SK-N-SH treated with all-trans-retinoic acid at 6 μM for 48 hours (cell line): Measurements from ENCODE around the gene CEACAM21.

Experiments used
- ATAC-seq: fragments of 200-7000 bp; cut with Tn5 transposase; 3 replicates; pipeline ENCODE4 v1.9.1; 2020; ENCODE audit warnings: mild to moderate bottlenecking, moderate library complexity
- ARNTL ChIP-seq: fragments of 450-650 bp; formaldehyde crosslinking; IDR thresholded peaks from 2 replicates; pipeline ENCODE4 v1.5.0; 2020; ENCODE audit warnings: low read depth, mild to moderate bottlenecking, moderate library complexity, borderline replicate concordance
- BACH2 ChIP-seq: fragments of 250-450 bp; sonication (Bioruptor Pico); IDR thresholded peaks from 2 replicates; pipeline ENCODE4 v1.9.0; 2021; ENCODE audit warnings: mild to moderate bottlenecking, borderline replicate concordance
- CREB5 ChIP-seq: fragments of 250-450 bp; sonication (Bioruptor Pico); IDR thresholded peaks from 2 replicates; pipeline ENCODE4 v1.5.1; 2020; ENCODE audit warnings: low read depth, mild to moderate bottlenecking, moderate library complexity
- CSDC2 ChIP-seq: fragments of 250-450 bp; sonication (Bioruptor Pico); IDR thresholded peaks from 2 replicates; pipeline ENCODE4 v1.5.0; 2020; ENCODE audit warnings: mild to moderate bottlenecking, moderate library complexity
- CSRNP3 ChIP-seq: fragments of 250-450 bp; sonication (Bioruptor Pico); IDR thresholded peaks from 2 replicates; pipeline ENCODE4 v1.5.1; 2021; ENCODE audit warnings: mild to moderate bottlenecking, moderate library complexity
- ESRRG ChIP-seq: fragments of 250-450 bp; sonication (Bioruptor Pico); IDR thresholded peaks from 2 replicates; pipeline ENCODE4 v1.6.1; 2021; ENCODE audit warnings: mild to moderate bottlenecking
- GLIS3 ChIP-seq: fragments of 250-450 bp; sonication (Bioruptor Pico); IDR thresholded peaks from 2 replicates; pipeline ENCODE4 v1.5.0; 2020; ENCODE audit warnings: mild to moderate bottlenecking, moderate library complexity
- ISL1 ChIP-seq: fragments of 250-450 bp; sonication (Bioruptor Pico); IDR thresholded peaks from 2 replicates; pipeline ENCODE4 v2.1.2; 2022; ENCODE audit warnings: mild to moderate bottlenecking, moderate library complexity
- OSR1 ChIP-seq: fragments of 250-450 bp; sonication (Bioruptor Pico); IDR thresholded peaks from 2 replicates; pipeline ENCODE4 v1.8.0; 2022; ENCODE audit warnings: moderate library complexity, mild to moderate bottlenecking, inconsistent platforms
- PATZ1 ChIP-seq: fragments of 250-450 bp; sonication (Bioruptor Pico); IDR thresholded peaks from 2 replicates; pipeline ENCODE4 v1.8.0; 2020; ENCODE audit warnings: mild to moderate bottlenecking, moderate library complexity, borderline replicate concordance
- POU6F1 ChIP-seq: fragments of 250-450 bp; sonication (Bioruptor Pico); IDR thresholded peaks from 2 replicates; pipeline ENCODE4 v1.8.0; 2021; ENCODE audit warnings: low read depth, mild to moderate bottlenecking, moderate library complexity, borderline replicate concordance
- PPARA ChIP-seq: fragments of 250-450 bp; sonication (Bioruptor Pico); IDR thresholded peaks from 2 replicates; pipeline ENCODE4 v1.5.0; 2020; ENCODE audit warnings: mild to moderate bottlenecking, borderline replicate concordance
- SNAI2 ChIP-seq: fragments of 250-450 bp; sonication (Bioruptor Pico); IDR thresholded peaks from 2 replicates; pipeline ENCODE4 v1.5.0; 2020; ENCODE audit warnings: mild to moderate bottlenecking, moderate library complexity
- TCF4 ChIP-seq: fragments of 250-450 bp; sonication (Bioruptor Pico); IDR thresholded peaks from 2 replicates; pipeline ENCODE4 v1.8.0; 2021; ENCODE audit warnings: mild to moderate bottlenecking, moderate library complexity, borderline replicate concordance
- TOX ChIP-seq: fragments of 250-450 bp; sonication (Bioruptor Pico); IDR thresholded peaks from 2 replicates; pipeline ENCODE4 v1.8.0; 2021; ENCODE audit warnings: mild to moderate bottlenecking, moderate library complexity, borderline replicate concordance
- TSHZ2 ChIP-seq: fragments of 250-450 bp; sonication (Bioruptor Pico); IDR thresholded peaks from 2 replicates; pipeline ENCODE4 v1.5.0; 2020; ENCODE audit warnings: mild to moderate bottlenecking, moderate library complexity
- ZC3H10 ChIP-seq: fragments of 250-450 bp; sonication (Bioruptor Pico); IDR thresholded peaks from 2 replicates; pipeline ENCODE4 v1.5.1; 2021; ENCODE audit warnings: mild to moderate bottlenecking, moderate library complexity
- ZFP3 ChIP-seq: fragments of 250-450 bp; sonication (Bioruptor Pico); IDR thresholded peaks from 2 replicates; pipeline ENCODE4 v1.5.0; 2020; ENCODE audit warnings: mild to moderate bottlenecking, moderate library complexity
- ZFP30 ChIP-seq: fragments of 450-650 bp; formaldehyde crosslinking; IDR thresholded peaks from 2 replicates; pipeline ENCODE4 v1.5.0; 2022; ENCODE audit warnings: mild to moderate bottlenecking, moderate library complexity
- ZNF565 ChIP-seq: fragments of 450-650 bp; formaldehyde crosslinking; conservative IDR thresholded peaks from 2 replicates; pipeline ENCODE4 v1.5.0; 2020; ENCODE audit warnings: low read depth, mild to moderate bottlenecking, moderate library complexity
- ZNF70 ChIP-seq: fragments of 450-650 bp; formaldehyde crosslinking; IDR thresholded peaks from 2 replicates; pipeline ENCODE4 v1.5.0; 2020; ENCODE audit warnings: mild to moderate bottlenecking, moderate library complexity
- ZNF8 ChIP-seq: fragments of 450-650 bp; formaldehyde crosslinking; IDR thresholded peaks from 2 replicates; pipeline ENCODE4 v1.5.0; 2020; ENCODE audit warnings: mild to moderate bottlenecking, moderate library complexity

Gene CEACAM21

GRCh38 chr19:41540041-41540695, 35.8 kb upstream of the CEACAM21 start:
- no peak for ATAC-seq
- TF ChIP-seq ZC3H10 (CRISPR knock-in tag): no peak
- no peak for TF ChIP-seq TCF4 (CRISPR knock-in tag)
- TF ChIP-seq ZNF70 (CRISPR knock-in tag): no peak
- no peak for TF ChIP-seq ARNTL (CRISPR knock-in tag)
- no peak for TF ChIP-seq ZFP30 (CRISPR knock-in tag)
- TF ChIP-seq CSRNP3 (CRISPR knock-in tag): no peak
- no peak for TF ChIP-seq PPARA (CRISPR knock-in tag)
- TF ChIP-seq PATZ1 (CRISPR knock-in tag): no peak
- no peak for TF ChIP-seq ZNF8
- TF ChIP-seq ESRRG: no peak
- no peak for TF ChIP-seq ISL1
- TF ChIP-seq TSHZ2 (CRISPR knock-in tag): no peak
- TF ChIP-seq OSR1: no peak
- no peak for TF ChIP-seq TOX (CRISPR knock-in tag)

- peak; percentile 41; the same call in 1 of the 3 replicates for ATAC-seq
Measured at GRCh38 chr19:41541990-41542584, 33.9 kb upstream of the CEACAM21 start.

More at GRCh38 chr19:41541990-41542584, 33.9 kb upstream of the CEACAM21 start:
- TF ChIP-seq ARNTL (CRISPR knock-in tag) (no peak), OSR1 (no peak), TCF4 (CRISPR knock-in tag) (no peak), BACH2 (CRISPR knock-in tag) (no peak), ZFP30 (CRISPR knock-in tag) (no peak), ESRRG (no peak), CSRNP3 (CRISPR knock-in tag) (no peak), ZNF8 (no peak), ZNF70 (CRISPR knock-in tag) (no peak), GLIS3 (no peak), CREB5 (CRISPR knock-in tag) (no peak), CSDC2 (CRISPR knock-in tag) (no peak), POU6F1 (CRISPR knock-in tag) (no peak), SNAI2 (CRISPR knock-in tag) (no peak), ZFP3 (no peak), ZC3H10 (CRISPR knock-in tag) (no peak), ZNF565 (CRISPR knock-in tag) (no peak), PPARA (CRISPR knock-in tag) (no peak), TOX (CRISPR knock-in tag) (no peak)
